WI38 (cell line): Measurements from ENCODE around the gene CERKL.

Experiments used
- H3K4me3 ChIP-seq: 2 replicates; pipeline ENCODE4 v1.5.1; 2011; ENCODE audit warnings: low read depth, mild to moderate bottlenecking, control low read depth, low read length
- CTCF ChIP-seq: IDR thresholded peaks from 2 replicates; pipeline ENCODE4 v1.5.1; 2012; ENCODE audit warnings: low read depth, mild to moderate bottlenecking, control low read depth, low read length

The CERKL gene

GRCh38 chr2:181573140-181573736 lies 83.7 kb downstream of the CERKL start:
- peak; percentile 5; the same call in 1 of the 2 replicates for TF ChIP-seq CTCF
- H3K4me3 ChIP-seq, result no peak overlapping the region

- H3K4me3 ChIP-seq, result no peak overlapping the region
- TF ChIP-seq CTCF, result no peak
These were observed 85.9 kb downstream of the CERKL start for GRCh38 chr2:181570833-181571661.

- H3K4me3 ChIP-seq, result no peak overlapping the region
- no peak for TF ChIP-seq CTCF
These were observed 86.8 kb downstream of the CERKL start for GRCh38 chr2:181570059-181570458.

- TF ChIP-seq CTCF, result no peak
- no peak overlapping the region for H3K4me3 ChIP-seq
These were observed 90.4 kb downstream of the CERKL start for GRCh38 chr2:181566334-181567032.

GRCh38 chr2:181563101-181563692 lies 93.7 kb downstream of the CERKL start:
- no peak overlapping the region for H3K4me3 ChIP-seq
- no peak for TF ChIP-seq CTCF

- H3K4me3 ChIP-seq, result no peak overlapping the region
- TF ChIP-seq CTCF, result no peak
These were observed 98.5 kb downstream of the CERKL start for GRCh38 chr2:181558371-181558770.
